ENCODE results near the gene NVL.
A peak's percentile ranks its signal among the peaks of the same experiment; 100 is the strongest.

The NVL gene

DNA sequence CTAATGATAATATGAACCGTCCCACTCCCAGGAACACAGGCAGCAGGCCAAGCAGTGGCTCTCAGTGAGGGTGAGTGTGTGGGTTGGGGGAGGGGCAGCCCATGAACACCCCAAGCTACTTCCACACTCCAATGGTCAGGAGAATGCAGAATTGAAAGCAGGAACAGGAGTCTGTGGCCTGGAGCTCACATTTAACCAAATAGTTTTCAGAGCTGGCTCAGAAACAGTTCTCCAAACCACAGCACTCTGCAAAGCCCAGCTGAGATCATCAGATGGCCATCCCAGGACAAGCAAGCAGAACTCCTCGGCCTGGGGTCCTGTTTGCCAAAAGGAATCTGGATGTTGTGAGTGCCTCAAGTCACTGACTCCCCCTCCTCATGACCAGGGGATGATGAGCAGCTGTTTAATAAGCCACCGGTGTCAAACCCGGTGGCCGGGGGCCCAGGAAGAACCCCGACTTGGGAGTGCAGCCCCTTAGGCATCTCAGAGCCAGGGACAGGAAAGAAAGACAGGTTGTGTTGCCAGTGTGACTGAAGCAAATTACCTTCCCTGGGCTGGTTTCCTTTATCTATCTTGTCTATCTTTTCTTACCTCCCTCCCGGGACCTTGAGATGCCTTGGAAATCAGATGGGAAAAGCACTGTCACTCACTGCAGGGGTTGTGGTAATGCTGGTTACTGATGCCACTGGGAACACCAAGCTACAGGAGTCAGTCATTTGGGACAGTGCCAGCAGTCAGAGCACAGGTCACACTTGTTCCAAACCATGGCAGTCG, 126.5 kb downstream of the NVL start:
- TF ChIP-seq RAD21 (IDR thresholded peaks at IDR 0.05; ENCODE audit: low read depth) (no peak), EP300 (IDR thresholded peaks at IDR 0.05; ENCODE audit: borderline replicate concordance) (no peak), TEAD4 (IDR thresholded peaks at IDR 0.05) (peak; percentile 57), NFIC (IDR thresholded peaks at IDR 0.05) (peak; percentile 34; the same call in 1 of the 2 replicates)
- TF ChIP-seq, protein P1, sequence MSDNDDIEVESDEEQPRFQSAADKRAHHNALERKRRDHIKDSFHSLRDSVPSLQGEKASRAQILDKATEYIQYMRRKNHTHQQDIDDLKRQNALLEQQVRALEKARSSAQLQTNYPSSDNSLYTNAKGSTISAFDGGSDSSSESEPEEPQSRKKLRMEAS (IDR thresholded peaks at IDR 0.05), result no peak
- TF ChIP-seq, protein P2, sequence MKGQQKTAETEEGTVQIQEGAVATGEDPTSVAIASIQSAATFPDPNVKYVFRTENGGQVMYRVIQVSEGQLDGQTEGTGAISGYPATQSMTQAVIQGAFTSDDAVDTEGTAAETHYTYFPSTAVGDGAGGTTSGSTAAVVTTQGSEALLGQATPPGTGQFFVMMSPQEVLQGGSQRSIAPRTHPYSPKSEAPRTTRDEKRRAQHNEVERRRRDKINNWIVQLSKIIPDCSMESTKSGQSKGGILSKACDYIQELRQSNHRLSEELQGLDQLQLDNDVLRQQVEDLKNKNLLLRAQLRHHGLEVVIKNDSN (IDR thresholded peaks at IDR 0.05), result no peak

DNA sequence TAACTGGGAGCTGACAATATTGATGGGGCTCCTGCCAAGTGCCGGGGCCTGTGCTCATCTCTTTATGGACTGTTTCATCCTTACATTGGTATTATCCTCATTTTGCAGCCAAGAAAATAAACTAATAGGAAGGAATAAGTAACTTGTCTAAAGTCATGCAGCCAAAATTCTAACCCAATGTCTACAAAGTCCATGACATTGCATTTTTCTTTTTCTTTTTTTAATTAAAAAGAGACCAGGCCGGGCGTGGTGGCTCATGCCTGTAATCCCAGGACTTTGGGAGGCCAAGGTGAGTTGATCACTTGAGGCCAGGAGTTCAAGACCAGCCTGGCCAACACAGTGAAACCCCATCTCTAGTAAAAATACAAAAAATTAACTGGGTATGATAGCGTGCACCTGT, 128.1 kb downstream of the NVL start:
- TF ChIP-seq CEBPB (IDR thresholded peaks at IDR 0.05) (no peak), CREB1 (IDR thresholded peaks at IDR 0.05; ENCODE audit: low read depth) (no peak), NFIC (IDR thresholded peaks at IDR 0.05) (no peak), TEAD4 (IDR thresholded peaks at IDR 0.05) (no peak), EP300 (IDR thresholded peaks at IDR 0.05; ENCODE audit: borderline replicate concordance) (no peak), EGR1 (IDR thresholded peaks at IDR 0.05) (no peak)
- TF ChIP-seq, protein P3, sequence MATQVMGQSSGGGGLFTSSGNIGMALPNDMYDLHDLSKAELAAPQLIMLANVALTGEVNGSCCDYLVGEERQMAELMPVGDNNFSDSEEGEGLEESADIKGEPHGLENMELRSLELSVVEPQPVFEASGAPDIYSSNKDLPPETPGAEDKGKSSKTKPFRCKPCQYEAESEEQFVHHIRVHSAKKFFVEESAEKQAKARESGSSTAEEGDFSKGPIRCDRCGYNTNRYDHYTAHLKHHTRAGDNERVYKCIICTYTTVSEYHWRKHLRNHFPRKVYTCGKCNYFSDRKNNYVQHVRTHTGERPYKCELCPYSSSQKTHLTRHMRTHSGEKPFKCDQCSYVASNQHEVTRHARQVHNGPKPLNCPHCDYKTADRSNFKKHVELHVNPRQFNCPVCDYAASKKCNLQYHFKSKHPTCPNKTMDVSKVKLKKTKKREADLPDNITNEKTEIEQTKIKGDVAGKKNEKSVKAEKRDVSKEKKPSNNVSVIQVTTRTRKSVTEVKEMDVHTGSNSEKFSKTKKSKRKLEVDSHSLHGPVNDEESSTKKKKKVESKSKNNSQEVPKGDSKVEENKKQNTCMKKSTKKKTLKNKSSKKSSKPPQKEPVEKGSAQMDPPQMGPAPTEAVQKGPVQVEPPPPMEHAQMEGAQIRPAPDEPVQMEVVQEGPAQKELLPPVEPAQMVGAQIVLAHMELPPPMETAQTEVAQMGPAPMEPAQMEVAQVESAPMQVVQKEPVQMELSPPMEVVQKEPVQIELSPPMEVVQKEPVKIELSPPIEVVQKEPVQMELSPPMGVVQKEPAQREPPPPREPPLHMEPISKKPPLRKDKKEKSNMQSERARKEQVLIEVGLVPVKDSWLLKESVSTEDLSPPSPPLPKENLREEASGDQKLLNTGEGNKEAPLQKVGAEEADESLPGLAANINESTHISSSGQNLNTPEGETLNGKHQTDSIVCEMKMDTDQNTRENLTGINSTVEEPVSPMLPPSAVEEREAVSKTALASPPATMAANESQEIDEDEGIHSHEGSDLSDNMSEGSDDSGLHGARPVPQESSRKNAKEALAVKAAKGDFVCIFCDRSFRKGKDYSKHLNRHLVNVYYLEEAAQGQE (IDR thresholded peaks at IDR 0.05; ENCODE audit: low read depth), result no peak
- TF ChIP-seq, protein P2 (IDR thresholded peaks at IDR 0.05), result no peak

DNA sequence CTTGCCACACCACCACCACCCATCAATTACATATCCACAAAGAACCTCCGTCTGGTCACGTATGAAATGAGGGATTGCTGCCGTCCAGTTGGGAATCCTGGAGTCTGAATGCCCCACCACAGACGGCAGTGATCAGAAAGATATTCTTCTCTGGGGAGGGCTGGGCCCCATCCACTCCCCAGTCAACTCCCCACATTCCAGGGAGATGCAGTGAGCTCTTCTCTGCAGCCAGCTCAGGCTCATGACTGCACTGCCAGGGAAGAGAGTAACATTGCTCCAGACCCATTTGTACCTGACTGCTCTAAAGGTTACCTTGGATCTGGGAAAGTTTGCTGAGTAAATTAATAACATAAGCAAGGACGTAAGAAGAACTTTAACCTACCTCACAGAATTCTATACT, 128.6 kb downstream of the NVL start:
- TF ChIP-seq TCF12 (IDR thresholded peaks at IDR 0.05; ENCODE audit: low read depth), result no peak
- no peak for TF ChIP-seq EP300 (IDR thresholded peaks at IDR 0.05; ENCODE audit: borderline replicate concordance)
- TF ChIP-seq, protein P2 (IDR thresholded peaks at IDR 0.05), result no peak
- no peak for TF ChIP-seq CREB1 (IDR thresholded peaks at IDR 0.05; ENCODE audit: low read depth)
- TF ChIP-seq, protein P3 (IDR thresholded peaks at IDR 0.05; ENCODE audit: low read depth), result no peak
- no peak for TF ChIP-seq ZBTB7A (IDR thresholded peaks at IDR 0.05; ENCODE audit: low read depth)
- no peak for TF ChIP-seq EGR1 (IDR thresholded peaks at IDR 0.05)
- TF ChIP-seq YY1 (IDR thresholded peaks at IDR 0.05; ENCODE audit: low read depth), result no peak
- TF ChIP-seq TEAD4 (IDR thresholded peaks at IDR 0.05), result no peak

DNA sequence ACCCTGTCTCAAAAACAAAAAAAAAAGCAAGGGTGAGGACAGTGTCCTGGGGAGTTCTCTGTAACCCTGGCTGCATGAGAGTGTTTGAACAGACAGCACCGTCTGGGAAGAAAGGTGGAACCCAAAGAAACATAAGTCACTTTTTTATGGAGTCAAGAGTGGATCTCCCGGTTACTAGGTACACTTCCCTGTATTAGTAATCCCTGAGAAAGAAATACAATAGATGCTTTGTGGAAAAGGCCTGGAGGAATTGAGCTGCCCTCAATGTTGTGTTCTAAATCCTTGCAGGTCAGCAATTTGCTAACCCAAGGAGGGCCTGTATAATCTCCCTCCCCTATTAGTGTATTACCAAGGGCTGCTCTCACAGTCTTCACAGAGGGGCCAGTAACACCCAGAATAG, 130.3 kb downstream of the NVL start:
- TF ChIP-seq YY1 (IDR thresholded peaks at IDR 0.05; ENCODE audit: low read depth), result no peak
- TF ChIP-seq TEAD4 (IDR thresholded peaks at IDR 0.05), result no peak
- TF ChIP-seq RAD21 (IDR thresholded peaks at IDR 0.05; ENCODE audit: low read depth), result no peak
- no peak for TF ChIP-seq NFIC (IDR thresholded peaks at IDR 0.05)
- no peak for TF ChIP-seq CREB1 (IDR thresholded peaks at IDR 0.05; ENCODE audit: low read depth)
- TF ChIP-seq TCF12 (IDR thresholded peaks at IDR 0.05; ENCODE audit: low read depth), result no peak
- TF ChIP-seq, protein P1 (IDR thresholded peaks at IDR 0.05), result no peak
- TF ChIP-seq, protein P2 (IDR thresholded peaks at IDR 0.05), result no peak

DNA sequence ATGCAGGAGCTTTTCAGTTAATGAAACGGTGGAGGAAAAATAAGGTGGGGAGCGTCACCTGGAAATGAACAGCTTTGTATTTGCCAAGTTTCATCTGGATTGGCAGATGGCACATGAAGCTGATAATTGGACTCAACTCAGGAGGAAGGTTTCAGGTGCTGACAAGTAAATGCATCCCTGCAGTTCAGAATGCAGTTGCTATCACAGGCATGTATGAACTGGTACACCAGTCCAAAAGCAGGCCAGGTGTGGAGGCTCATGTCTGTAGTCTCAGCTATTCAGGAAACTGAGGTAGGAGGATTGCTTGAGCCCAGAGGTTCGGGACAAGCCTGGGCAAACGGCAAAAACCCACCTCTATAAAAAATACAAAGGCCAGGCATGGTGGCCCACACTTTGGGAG, 131.4 kb downstream of the NVL start:
- no peak for TF ChIP-seq TEAD4 (IDR thresholded peaks at IDR 0.05)
- no peak for TF ChIP-seq ZBTB7A (IDR thresholded peaks at IDR 0.05; ENCODE audit: low read depth)
- no peak for TF ChIP-seq TAF1 (IDR thresholded peaks at IDR 0.05; ENCODE audit: low read depth)
- no peak for TF ChIP-seq NFIC (IDR thresholded peaks at IDR 0.05)
- TF ChIP-seq FOXM1 (IDR thresholded peaks at IDR 0.05; ENCODE audit: borderline replicate concordance, low read depth), result no peak
- TF ChIP-seq EGR1 (IDR thresholded peaks at IDR 0.05), result no peak
- TF ChIP-seq, protein P1 (IDR thresholded peaks at IDR 0.05), result no peak
- TF ChIP-seq, protein P3 (IDR thresholded peaks at IDR 0.05; ENCODE audit: low read depth), result no peak
- TF ChIP-seq TCF12 (IDR thresholded peaks at IDR 0.05; ENCODE audit: low read depth), result no peak
- TF ChIP-seq EP300 (IDR thresholded peaks at IDR 0.05; ENCODE audit: borderline replicate concordance), result no peak
- TF ChIP-seq CREB1 (IDR thresholded peaks at IDR 0.05; ENCODE audit: low read depth), result no peak

Measured in Ishikawa (cell line).